Epithelial cell of esophagus (primary cell): ENCODE results near the gene STPG4.

ENCODE experiments used
- DNase-seq: peaks from one replicate; pipeline ENCODE4 v3.0.0; 2010; ENCODE audit warnings: low read depth
- H3K4me3 ChIP-seq: 2 replicates; pipeline ENCODE4 v1.5.1; 2011; ENCODE audit warnings: mild to moderate bottlenecking, low read length, control low read depth
- TF ChIP-seq, protein P1 (sequence below): IDR thresholded peaks from 2 replicates; pipeline ENCODE4 v1.5.1; 2011; ENCODE audit warnings: low read depth, mild to moderate bottlenecking, low read length, control low read depth, inconsistent platforms; ENCODE audit not compliant: insufficient read depth; ENCODE audit errors: missing control alignments

STPG4 gene

DNA sequence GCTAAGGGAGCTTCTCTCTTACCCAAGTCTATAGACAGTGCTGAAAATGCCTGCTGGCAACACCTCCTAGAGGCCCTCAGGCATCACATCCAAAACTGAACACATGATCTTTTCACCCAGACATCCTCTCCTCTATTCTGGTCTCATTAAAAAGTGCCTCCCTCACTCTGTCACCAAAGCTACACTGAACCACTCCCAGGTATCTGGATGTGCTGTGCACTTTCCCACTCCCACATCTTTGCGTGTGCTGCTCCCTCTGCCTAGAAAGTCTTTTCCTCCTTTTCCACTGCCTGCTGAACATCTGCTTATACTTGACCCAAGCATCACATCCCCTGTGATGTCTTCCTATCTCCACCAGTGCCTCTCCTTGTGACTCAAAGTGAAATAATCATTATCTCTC is 26.1 kb upstream of the STPG4 start:
- TF ChIP-seq, protein P1, sequence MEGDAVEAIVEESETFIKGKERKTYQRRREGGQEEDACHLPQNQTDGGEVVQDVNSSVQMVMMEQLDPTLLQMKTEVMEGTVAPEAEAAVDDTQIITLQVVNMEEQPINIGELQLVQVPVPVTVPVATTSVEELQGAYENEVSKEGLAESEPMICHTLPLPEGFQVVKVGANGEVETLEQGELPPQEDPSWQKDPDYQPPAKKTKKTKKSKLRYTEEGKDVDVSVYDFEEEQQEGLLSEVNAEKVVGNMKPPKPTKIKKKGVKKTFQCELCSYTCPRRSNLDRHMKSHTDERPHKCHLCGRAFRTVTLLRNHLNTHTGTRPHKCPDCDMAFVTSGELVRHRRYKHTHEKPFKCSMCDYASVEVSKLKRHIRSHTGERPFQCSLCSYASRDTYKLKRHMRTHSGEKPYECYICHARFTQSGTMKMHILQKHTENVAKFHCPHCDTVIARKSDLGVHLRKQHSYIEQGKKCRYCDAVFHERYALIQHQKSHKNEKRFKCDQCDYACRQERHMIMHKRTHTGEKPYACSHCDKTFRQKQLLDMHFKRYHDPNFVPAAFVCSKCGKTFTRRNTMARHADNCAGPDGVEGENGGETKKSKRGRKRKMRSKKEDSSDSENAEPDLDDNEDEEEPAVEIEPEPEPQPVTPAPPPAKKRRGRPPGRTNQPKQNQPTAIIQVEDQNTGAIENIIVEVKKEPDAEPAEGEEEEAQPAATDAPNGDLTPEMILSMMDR, result no peak
- no peak overlapping the region for H3K4me3 ChIP-seq
- DNase-seq, result no peak

- no peak for DNase-seq
- TF ChIP-seq, protein P1, result no peak
- H3K4me3 ChIP-seq, result no peak overlapping the region
These were observed 25.4 kb upstream of the STPG4 start for GRCh38 chr2:47180531-47180930.

DNA sequence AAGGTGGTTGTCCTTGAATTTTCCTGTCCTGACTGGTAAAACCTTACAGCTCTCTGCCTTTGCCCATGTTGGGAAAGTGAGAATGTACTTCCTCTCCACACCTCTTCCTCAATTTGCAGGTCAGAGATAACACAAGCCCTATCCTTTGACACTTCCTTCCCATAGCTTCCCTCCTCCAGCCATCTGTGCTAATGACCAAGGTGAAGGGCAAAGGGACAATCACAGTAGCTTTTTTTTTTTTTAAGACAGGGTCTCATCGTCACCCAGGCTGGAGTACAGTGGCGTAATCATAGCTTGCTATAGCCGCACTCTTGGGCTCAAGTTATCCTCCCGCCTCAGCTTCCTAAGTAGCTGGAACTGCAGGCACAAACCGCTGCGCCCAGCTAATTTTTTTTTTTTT is 24.3 kb upstream of the STPG4 start:
- DNase-seq, result no peak
- TF ChIP-seq, protein P1, result no peak
- H3K4me3 ChIP-seq, result no peak overlapping the region

GRCh38 chr2:47178341-47178740 is 23.2 kb upstream of the STPG4 start:
- TF ChIP-seq, protein P1, result no peak
- H3K4me3 ChIP-seq, result no peak overlapping the region
- DNase-seq, result no peak

- no peak for DNase-seq
- TF ChIP-seq, protein P1, result no peak
- peak overlapping the region; percentile 99 for H3K4me3 ChIP-seq
These were observed 22.0 kb upstream of the STPG4 start for GRCh38 chr2:47177043-47177565.

DNA sequence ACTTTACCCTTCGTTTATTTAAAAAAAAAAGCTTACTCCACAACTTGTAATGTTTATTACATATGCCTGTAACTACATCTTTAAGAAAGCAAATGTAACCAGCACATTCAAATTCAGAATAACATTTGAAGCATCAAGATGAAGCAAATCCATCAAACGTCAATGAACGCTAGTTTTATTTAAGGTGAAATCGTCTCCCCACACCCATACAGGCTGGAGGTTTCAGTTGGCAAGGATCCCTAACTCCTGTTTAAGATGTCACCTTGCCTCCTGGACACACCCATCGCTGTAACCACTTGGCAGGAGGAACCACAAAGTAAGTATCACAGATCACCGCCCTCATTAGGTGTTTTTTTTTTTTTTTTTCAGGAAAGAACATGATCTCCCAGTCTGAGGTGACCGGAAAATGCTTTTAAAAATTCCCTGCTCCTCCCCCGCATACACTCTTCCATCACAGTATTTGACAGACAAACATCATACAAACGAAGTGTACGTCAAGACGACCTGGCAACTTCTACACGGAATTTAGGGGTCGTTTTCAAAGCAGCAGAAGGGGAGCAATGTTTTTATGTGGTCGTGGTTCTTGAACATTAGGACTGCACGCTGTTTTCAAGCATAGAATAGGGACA is 19.7 kb upstream of the STPG4 start:
- TF ChIP-seq, protein P1, result no peak
- peak; percentile 93 for DNase-seq
- H3K4me3 ChIP-seq, result peak overlapping the region; percentile 92
